SK-N-SH (cell line): ENCODE results near the gene INPPL1. TPM values are rescaled to one million over a fixed set of nuclear protein-coding genes. Genes with fewer than 3 reads are reported as not detected.

ENCODE experiments used
- CTCF ChIA-PET: fragments of 300-600, 350-600 bp; formaldehyde crosslinking; extraction: SDS; loops from one replicate; lab custom pipeline; 2021; lab: Yijun Ruan, JAX
- POLR2A ChIA-PET: fragments of 350-600 bp; sonication (Branson Sonifier 250); formaldehyde crosslinking; extraction: SDS; loops from one replicate; lab custom pipeline; 2020; ENCODE audit warnings: antibody characterized with exemption, inconsistent platforms; lab: Yijun Ruan, JAX
- DNase-seq: peaks from one replicate; pipeline ENCODE4 v3.0.0; 2012
- H2AFZ ChIP-seq: fragments of 200-600 bp; sonication (generic); 2 replicates; pipeline ENCODE4 v1.8.1; 2016; ENCODE audit warnings: antibody characterized with exemption, mild to moderate bottlenecking, low read depth
- H3F3A ChIP-seq: fragments of 200-600 bp; sonication (generic); replicated peaks from 2 replicates; pipeline ENCODE3; 2016; ENCODE audit warnings: antibody characterized with exemption, mild to moderate bottlenecking; ENCODE audit not compliant: insufficient read depth
- H3K27ac ChIP-seq, 2 experiments: fragments of 200-500 bp in 1 of 2; fragments of 200-600 bp in 1 of 2; sonication (Bioruptor generic) in 1 of 2; sonication (generic), shearing (Covaris generic) in 1 of 2; 2 replicates each; pipeline versions ENCODE4 v1.5.1 to v1.6.1; 2014 to 2016; ENCODE audit warnings: low read depth in 2 of 2, inconsistent platforms in 1 of 2, low read length in 1 of 2, mild to moderate bottlenecking in 1 of 2, mixed read lengths in 1 of 2
- H3K27me3 ChIP-seq: fragments of 200-600 bp; sonication (generic), shearing (Covaris generic); 2 replicates; pipeline ENCODE4 v1.6.1; 2016; ENCODE audit warnings: mixed run types; ENCODE audit not compliant: insufficient read depth
- H3K36me3 ChIP-seq, 2 experiments: fragments of 200-500 bp in 1 of 2; fragments of 200-600 bp in 1 of 2; sonication (Bioruptor generic) in 1 of 2; sonication (generic) in 1 of 2; replicated peaks in 1 of 2; 2 replicates each; pipeline versions ENCODE3 to v1.5.1; 2014 to 2016; ENCODE audit warnings: low read length in 1 of 2, mild to moderate bottlenecking in 1 of 2; ENCODE audit not compliant: insufficient read depth in 2 of 2, control insufficient read depth in 1 of 2
- H3K4me1 ChIP-seq, 2 experiments: fragments of 200-500 bp in 1 of 2; fragments of 200-600 bp in 1 of 2; sonication (Bioruptor generic) in 1 of 2; sonication (generic), shearing (Covaris generic) in 1 of 2; 2 replicates each; pipeline versions ENCODE4 v1.5.1 to v1.6.1; 2014 to 2016; ENCODE audit warnings: low read depth in 1 of 2, low read length in 1 of 2, mixed run types in 1 of 2; ENCODE audit not compliant: insufficient read depth in 2 of 2, control insufficient read depth in 1 of 2
- H3K4me2 ChIP-seq: fragments of 200-600 bp; sonication (generic), shearing (Covaris generic); 2 replicates; pipeline ENCODE4 v1.6.1; 2017; ENCODE audit warnings: mixed run types
- H3K4me3 ChIP-seq, 2 experiments: fragments of 200-500 bp in 1 of 2; fragments of 200-600 bp in 1 of 2; sonication (Bioruptor generic) in 1 of 2; sonication (generic), shearing (Covaris generic) in 1 of 2; 2 replicates each; pipeline versions ENCODE4 v1.5.1 to v1.8.1; 2014 to 2016; ENCODE audit warnings: low read depth in 2 of 2, inconsistent platforms in 1 of 2, low read length in 1 of 2, mild to moderate bottlenecking in 1 of 2, mixed read lengths in 1 of 2, moderate library complexity in 1 of 2
- H3K79me2 ChIP-seq: fragments of 200-600 bp; sonication (generic); 2 replicates; pipeline ENCODE4 v1.8.1; 2017; ENCODE audit warnings: mild to moderate bottlenecking; ENCODE audit not compliant: insufficient read depth
- H3K9ac ChIP-seq: fragments of 200-600 bp; sonication (generic); 2 replicates; pipeline ENCODE4 v1.6.1; 2017; ENCODE audit warnings: mixed run types
- H3K9me2 ChIP-seq: fragments of 200-600 bp; sonication (generic); 2 replicates; pipeline ENCODE4 v1.6.1; 2017; ENCODE audit warnings: mixed run types
- H3K9me3 ChIP-seq: fragments of 200-600 bp; sonication (generic); 2 replicates; pipeline ENCODE4 v1.6.1; 2017; ENCODE audit warnings: mixed run types, mild to moderate bottlenecking, moderate library complexity
- H4K20me1 ChIP-seq: fragments of 200-600 bp; sonication (generic); 2 replicates; pipeline ENCODE4 v1.6.1; 2017; ENCODE audit warnings: mild to moderate bottlenecking, mixed run types; ENCODE audit not compliant: insufficient read depth
- CTCF ChIP-seq: fragments of 200-600 bp; sonication (generic); IDR thresholded peaks from 2 replicates; pipeline ENCODE4 v1.6.1; 2017; ENCODE audit warnings: antibody characterized with exemption, mild to moderate bottlenecking, moderate library complexity
- ELF1 ChIP-seq: IDR thresholded peaks from 2 replicates; pipeline ENCODE4 v1.4.0; 2012
- EP300 ChIP-seq, 2 experiments: IDR thresholded peaks; 2 replicates each; pipeline versions ENCODE4 v1.4.0 to v1.6.1; 2012; ENCODE audit warnings: borderline replicate concordance in 1 of 2, low read depth in 1 of 2, low read length in 1 of 2
- GABPA ChIP-seq: IDR thresholded peaks from 2 replicates; pipeline ENCODE4 v1.4.0; 2012; ENCODE audit warnings: low read depth, mild to moderate bottlenecking
- MXI1 ChIP-seq: IDR thresholded peaks from 2 replicates; pipeline ENCODE4 v1.6.1; 2012; ENCODE audit warnings: mild to moderate bottlenecking, low read depth, low read length, improper control_type of control experiment
- PBX3 ChIP-seq: IDR thresholded peaks from 2 replicates; pipeline ENCODE4; 2012
- TCF12 ChIP-seq: IDR thresholded peaks from 2 replicates; pipeline ENCODE4 v1.4.0; 2012
- YY1 ChIP-seq: IDR thresholded peaks from 2 replicates; pipeline ENCODE4 v1.4.0; 2012; ENCODE audit warnings: low read depth, mild to moderate bottlenecking
- WGBS: methylation state at CpG from one replicate; pipeline ENCODE4 v1.1.6; 2017; ENCODE audit warnings: low lambda C conversion rate; 5-methylcytosine and 5-hydroxymethylcytosine counted together
- polyA plus RNA-seq, 3 experiments: library from polyadenylated mRNA; depleted of rRNA; stranded (reverse); fragments of >200 nt; gene quantifications; 2 replicates each; pipeline ENCODE4 v1.2.3, GENCODE V29; 2012

Gene INPPL1
- polyA plus RNA-seq, 1 of the 3 experiments (the other 2 are of a cell fraction), result 123 TPM

- Histone ChIP-seq H3K4me3 (no peak overlapping the region), H3K79me2 (no peaks in the 10 kb centered on the region), H2AFZ (no peak overlapping the region), H3K9me3 (no peaks in the 10 kb centered on the region), H3K27ac (no peak overlapping the region), H3F3A (peaks cover 6% of the 10 kb centered on the region), H3K36me3 (no peaks in the 10 kb centered on the region), H4K20me1 (no peaks in the 10 kb centered on the region), H3K4me2 (no peak overlapping the region), H3K9ac (no peak overlapping the region), H3K4me1 (peaks cover 0 to 8% of the 10 kb centered on the region in 2 experiments; a peak in 1 of 4 replicates), H3K27me3 (no peaks in the 10 kb centered on the region), H3K9me2 (no peaks in the 10 kb centered on the region)
- WGBS, result 83% methylated on average over 5 of the region's 5 CpGs
- CTCF ChIA-PET, result interaction anchor here (1.1 to 19.7 kb wide), 3 partner anchors 9 to 105 kb away, joined by 4 to 314 read pairs (median 6); no protein-coding TSS in a partner anchor
- POLR2A ChIA-PET, result no interaction called here
- TF ChIP-seq YY1 (no peak), ELF1 (no peak), PBX3 (no peak), CTCF (no peak)
- no peak for DNase-seq
Observed at GRCh38 chr11:72249961-72250360, 25.4 kb downstream of the INPPL1 start.

- no peak overlapping the region for H3K27ac ChIP-seq
- no peaks in the 10 kb centered on the region for H3K79me2 ChIP-seq
- H3K9ac ChIP-seq, result no peak overlapping the region
- no peak overlapping the region for H3K4me2 ChIP-seq
- DNase-seq, result no peak
- 90% methylated on average over 4 of the region's 24 CpGs for WGBS
- H3F3A ChIP-seq, result peaks cover 6% of the 10 kb centered on the region
- H4K20me1 ChIP-seq, result no peaks in the 10 kb centered on the region
- no peaks in the 10 kb centered on the region for H3K9me2 ChIP-seq
- no peaks in the 10 kb centered on the region; a peak in 1 of 4 replicates for H3K4me1 ChIP-seq
- ChIA-PET CTCF (interaction anchor here (0.6 to 19.7 kb wide), 6 partner anchors 8 to 180 kb away, joined by 3 to 314 read pairs (median 4); no protein-coding TSS in a partner anchor), POLR2A (interaction anchor here (1.1 kb wide), 1 partner anchor 10 kb away, joined by 3 read pairs; no protein-coding TSS in a partner anchor)
- H3K27me3 ChIP-seq, result no peaks in the 10 kb centered on the region
- H3K4me3 ChIP-seq, result no peak overlapping the region
- TF ChIP-seq TCF12, result no peak
- TF ChIP-seq CTCF, result no peak
- no peak for TF ChIP-seq EP300 (IDR thresholded peaks at IDR 0.05; ENCODE audit: borderline replicate concordance in 1 of 2, low read depth in 1 of 2, low read length in 1 of 2)
- no peak for TF ChIP-seq MXI1
- no peak for TF ChIP-seq GABPA
- no peak overlapping the region for H2AFZ ChIP-seq
- no peaks in the 10 kb centered on the region for H3K9me3 ChIP-seq
- no peaks in the 10 kb centered on the region for H3K36me3 ChIP-seq
Observed at GRCh38 chr11:72250661-72251464, 26.3 kb downstream of the INPPL1 start.
